Brain microvascular endothelial cell (primary cell): ENCODE measurements around the gene IDUA.
"Not testable (repeated sequence)": the region's sequence is repeated elsewhere in the genome, so short reads cannot be mapped to it uniquely, and the experiment has no call there.

ENCODE experiments used
- DNase-seq: peaks from one replicate; pipeline ENCODE4 v3.0.0-alpha.2; 2020
- H3K27ac ChIP-seq: fragments of 250-450 bp; sonication (Bioruptor Pico); 2 replicates; pipeline ENCODE4 v1.5.1; 2020; ENCODE audit warnings: mild to moderate bottlenecking, moderate library complexity
- H3K27me3 ChIP-seq: fragments of 250-450 bp; sonication (Bioruptor Pico); replicated peaks from 2 replicates; pipeline ENCODE4 v1.5.1; 2020; ENCODE audit warnings: mild to moderate bottlenecking
- H3K36me3 ChIP-seq: fragments of 250-450 bp; sonication (Bioruptor Pico); replicated peaks from 2 replicates; pipeline ENCODE4 v1.5.1; 2020; ENCODE audit warnings: mild to moderate bottlenecking
- H3K4me3 ChIP-seq: 2 replicates; pipeline ENCODE4 v1.5.1; 2011; ENCODE audit warnings: low read depth, mild to moderate bottlenecking, control low read depth, low read length, moderate library complexity
- CTCF ChIP-seq: IDR thresholded peaks from 2 replicates; pipeline ENCODE4 v1.5.1; 2011; ENCODE audit warnings: low read depth, mild to moderate bottlenecking, moderate library complexity, low read length, control low read depth, inconsistent platforms; ENCODE audit errors: missing control alignments
- in situ Hi-C: cut with HindIII; loops from 2 replicates; pipeline ENCODE4 v1.10.0; 2017; ENCODE audit warnings: low sequenced_read_pairs, low pct_ligation_motif_present

The IDUA gene

DNA sequence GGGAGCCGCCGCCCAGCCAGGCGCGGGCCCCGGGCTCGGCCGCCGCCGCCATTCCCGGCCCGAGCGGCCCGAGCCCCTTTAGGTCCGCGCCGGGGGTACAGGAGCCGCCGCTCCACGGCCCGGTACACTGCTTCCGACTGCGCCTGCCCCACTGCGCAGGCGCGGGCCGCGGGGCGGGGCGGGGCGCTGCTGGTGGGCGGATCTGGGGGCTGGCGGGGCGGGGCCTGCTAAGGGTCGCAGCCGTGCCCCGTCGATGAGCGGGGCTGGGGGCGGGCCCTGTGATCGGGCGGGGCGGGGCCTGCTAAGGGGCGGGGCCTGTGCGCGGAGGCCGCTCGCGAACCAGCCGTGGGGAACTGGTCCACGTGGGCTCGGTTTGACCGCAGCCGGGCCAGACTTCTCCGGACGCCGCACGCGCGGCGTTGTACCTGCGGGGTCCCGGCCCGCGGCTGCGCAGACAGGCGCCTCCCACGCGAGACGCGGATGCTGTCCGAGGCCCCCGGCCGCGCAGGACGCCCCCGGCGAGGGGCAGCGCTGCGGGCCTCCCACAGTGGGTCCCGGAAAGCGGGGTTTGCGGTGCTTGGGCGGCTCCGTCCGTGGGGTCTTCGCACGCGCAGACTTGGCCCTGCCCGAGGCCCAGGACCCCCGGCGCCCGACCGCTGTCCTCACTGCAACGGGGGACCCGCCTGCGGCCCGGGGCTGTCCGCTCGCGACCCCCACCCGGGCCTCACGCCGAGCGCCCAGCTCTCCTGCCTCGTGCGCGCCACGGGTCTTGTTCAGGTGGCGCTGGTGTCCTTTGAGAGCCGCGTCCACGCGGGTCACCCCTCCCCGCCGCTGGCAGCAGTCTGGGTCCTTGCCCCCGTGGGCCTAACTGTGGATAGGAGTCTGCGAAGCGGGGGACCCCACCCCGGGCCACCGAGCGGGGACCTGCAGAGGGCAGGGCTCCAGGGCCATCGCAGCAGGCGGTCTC is 13.1 kb upstream of the IDUA start, which contains the start of gene DGKQ:
Gene DGKQ, minus strand, starts transcription at position 139 of the 967 bp plus-strand sequence. Its CDS starts 87 bp downstream, at position 52.
- in situ Hi-C loops: no loop called here
- peak; percentile 52 for DNase-seq
- Histone ChIP-seq H3K27ac (no peak within 1 kb of the TSS), H3K36me3 (no peaks in the 10 kb centered on the region), H3K4me3 (peak within 1 kb of the TSS; percentile 64), H3K27me3 (no peaks in the 10 kb centered on the region)
- no peak for TF ChIP-seq CTCF

DNA sequence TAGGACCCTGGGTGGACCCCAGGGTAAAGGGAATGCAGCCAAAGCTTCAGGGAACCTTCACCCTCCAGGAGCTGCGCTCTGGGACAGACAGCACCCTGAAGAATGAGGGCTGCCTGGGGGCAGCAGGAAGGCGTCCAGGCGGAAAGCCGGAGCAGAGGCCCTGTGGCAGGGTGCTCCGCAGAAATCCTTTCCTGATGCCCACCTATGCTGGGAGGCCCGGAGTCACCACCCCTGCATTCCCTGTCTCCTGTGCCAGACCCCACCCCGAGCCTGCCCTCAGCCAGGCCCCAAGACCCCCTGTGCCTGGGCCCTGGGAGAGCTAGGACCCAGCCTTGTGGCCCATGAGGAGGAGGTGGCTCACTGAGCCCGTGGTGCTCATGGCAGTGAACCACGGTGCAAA is 12.2 kb upstream of the IDUA start:
- no peak for DNase-seq
- in situ Hi-C loops: no loop called here
- no peak overlapping the region for H3K27ac ChIP-seq
- H3K4me3 ChIP-seq: no peak overlapping the region
- H3K36me3 ChIP-seq: no peaks in the 10 kb centered on the region
- no peaks in the 10 kb centered on the region for H3K27me3 ChIP-seq
- no peak for TF ChIP-seq CTCF

GRCh38 chr4:976016-976415 is 10.8 kb upstream of the IDUA start:
- H3K27ac ChIP-seq, in situ Hi-C loops, H3K36me3 ChIP-seq, H3K4me3 ChIP-seq, H3K27me3 ChIP-seq, DNase-seq: not testable (repeated sequence)

DNA sequence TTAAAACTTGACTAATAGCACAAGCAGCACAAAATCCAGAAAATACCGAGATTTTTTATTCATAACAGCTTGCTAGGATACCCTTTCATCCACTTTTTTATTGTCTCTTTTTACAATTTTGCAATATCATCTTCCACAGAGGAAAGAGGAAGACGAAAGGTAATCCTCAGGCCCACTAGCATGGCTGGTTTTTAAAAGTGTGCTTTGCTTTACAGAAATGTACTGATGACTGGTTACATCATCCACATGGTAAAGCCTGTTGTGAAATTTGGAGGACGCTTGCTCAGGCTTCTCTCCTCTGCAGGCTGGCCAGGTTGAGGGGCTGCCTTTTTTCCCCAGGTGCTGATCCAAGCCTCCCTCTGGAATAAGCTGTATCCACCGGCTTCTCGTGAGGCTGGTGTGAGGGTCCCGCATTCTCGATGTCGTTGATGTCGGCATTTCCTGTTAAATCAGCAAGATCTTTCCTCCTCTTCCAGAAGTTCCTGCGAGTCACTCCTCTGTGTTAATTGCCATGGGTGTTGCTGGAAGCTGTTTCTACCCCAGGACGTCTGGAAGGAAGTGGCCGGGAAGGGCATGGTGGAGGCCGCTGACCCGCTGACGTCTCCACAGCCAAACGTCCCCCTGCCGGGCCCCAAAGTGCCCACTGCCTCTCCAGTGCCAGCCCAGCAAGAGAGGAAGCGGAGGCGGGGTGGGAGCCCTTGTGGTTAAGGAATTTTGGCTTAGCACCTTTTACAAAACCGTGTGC is 7.7 kb upstream of the IDUA start:
- Histone ChIP-seq H3K36me3 (no peaks in the 10 kb centered on the region), H3K4me3 (no peak overlapping the region), H3K27me3 (no peaks in the 10 kb centered on the region), H3K27ac (no peak overlapping the region)
- TF ChIP-seq CTCF: no peak
- DNase-seq: no peak
- in situ Hi-C loops: no loop called here

DNA sequence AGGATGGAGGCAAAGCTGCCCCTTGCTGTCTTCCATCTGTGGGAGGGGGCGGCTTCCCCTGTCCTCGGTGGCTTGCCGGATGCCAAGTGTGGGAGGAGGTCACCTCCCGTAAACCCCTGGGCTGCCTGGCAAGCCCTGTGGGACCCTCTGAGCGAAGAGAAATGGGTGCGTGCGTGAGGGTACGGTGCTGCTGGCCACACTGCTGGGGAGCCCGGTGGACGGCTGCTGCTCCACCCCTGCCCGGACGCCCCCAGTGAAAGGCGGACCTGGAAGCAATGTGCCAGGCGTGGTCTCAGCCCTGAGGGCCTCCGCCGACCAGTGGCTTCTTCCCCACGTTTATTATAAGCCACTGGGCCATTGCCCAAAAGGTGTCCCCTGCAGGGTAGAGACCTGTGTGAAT is 4.6 kb upstream of the IDUA start:
- no peak overlapping the region for H3K4me3 ChIP-seq
- H3K27ac ChIP-seq: no peak overlapping the region
- TF ChIP-seq CTCF: no peak
- DNase-seq: no peak
- in situ Hi-C loops: no loop called here
- H3K27me3 ChIP-seq: no peaks in the 10 kb centered on the region
- no peaks in the 10 kb centered on the region for H3K36me3 ChIP-seq

DNA sequence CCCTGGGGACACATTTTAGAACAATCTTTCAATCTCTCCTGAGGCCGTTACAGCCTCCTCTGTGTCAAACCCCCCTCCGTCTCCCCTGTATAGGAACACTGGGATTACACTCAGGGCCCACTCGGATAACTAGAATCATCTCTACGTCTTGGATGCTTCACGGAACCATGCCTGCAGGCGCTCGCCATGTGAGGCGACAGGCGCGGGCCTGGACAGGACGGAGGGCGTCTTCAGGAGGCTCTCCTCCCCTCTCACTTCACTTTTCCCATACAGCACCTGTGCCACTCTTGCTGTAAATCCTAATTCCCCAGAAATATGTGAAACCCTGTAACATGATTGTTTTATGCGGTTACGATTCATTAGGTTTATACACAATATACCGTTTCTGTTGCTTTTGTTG is 4.0 kb upstream of the IDUA start:
- no peak for DNase-seq
- Histone ChIP-seq H3K27me3 (no peaks in the 10 kb centered on the region), H3K4me3 (no peak overlapping the region), H3K27ac (no peak overlapping the region), H3K36me3 (no peaks in the 10 kb centered on the region)
- no peak for TF ChIP-seq CTCF
- in situ Hi-C loops: no loop called here
